K562 (cell line): Measurements from ENCODE around the gene CDK4. TPM values are rescaled to one million over a fixed set of nuclear protein-coding genes. Genes with fewer than 3 reads are reported as not detected.
A peak's percentile ranks its signal among the peaks of the same experiment; 100 is the strongest.

Experiments
- CBFB ChIP-seq: sonication (generic); formaldehyde crosslinking; IDR thresholded peaks from 2 replicates; pipeline ENCODE4 v1.4.0; 2020; ENCODE audit warnings: mild to moderate bottlenecking, missing genetic modification reagents
- CLOCK ChIP-seq: fragments of 250-450 bp; sonication (Bioruptor Pico); IDR thresholded peaks from 2 replicates; pipeline ENCODE4 v1.4.0; 2020; ENCODE audit warnings: mild to moderate bottlenecking, moderate library complexity, borderline replicate concordance
- CTCF ChIP-seq, 3 experiments: IDR thresholded peaks in 2 of 3; conservative IDR thresholded peaks in 1 of 3; 2 replicates each; pipeline ENCODE4 v1.5.1; 2011 to 2012; ENCODE audit warnings: low read length in 3 of 3, mild to moderate bottlenecking in 3 of 3, control low read depth in 2 of 3, improper control_type of control experiment in 1 of 3, inconsistent platforms in 1 of 3, low read depth in 1 of 3, mixed read lengths in 1 of 3, moderate library complexity in 1 of 3; ENCODE audit not compliant: insufficient read depth in 2 of 3
- DMBX1 ChIP-seq: fragments of 250-450 bp; sonication (Bioruptor Pico); IDR thresholded peaks from 2 replicates; pipeline ENCODE4 v1.8.0; 2022; ENCODE audit warnings: inconsistent platforms, mild to moderate bottlenecking, moderate library complexity, borderline replicate concordance
- HMBOX1 ChIP-seq: sonication (generic); IDR thresholded peaks from 2 replicates; pipeline ENCODE4 v1.6.1; 2016
- KDM2B ChIP-seq: fragments of 250-450 bp; sonication (Bioruptor Pico); IDR thresholded peaks from 2 replicates; pipeline ENCODE4 v1.8.0; 2021; ENCODE audit warnings: mild to moderate bottlenecking, moderate library complexity
- MTA1 ChIP-seq: fragments of 450-650 bp; IDR thresholded peaks from 2 replicates; pipeline ENCODE4 v1.6.1; 2017; ENCODE audit warnings: borderline replicate concordance
- NCOA1 ChIP-seq: fragments of 450-650 bp; IDR thresholded peaks from 2 replicates; pipeline ENCODE4 v1.6.1; 2016; ENCODE audit warnings: low read depth
- RAD21 ChIP-seq, 2 experiments: fragments of 250-450 bp in 1 of 2; fragments of 450-650 bp in 1 of 2; sonication (Bioruptor Pico) in 1 of 2; formaldehyde crosslinking in 1 of 2; IDR thresholded peaks in 1 of 2; conservative IDR thresholded peaks in 1 of 2; 2 replicates each; pipeline versions ENCODE4 v1.4.0 to v1.8.0; 2020 to 2022; ENCODE audit warnings: mild to moderate bottlenecking in 2 of 2, moderate library complexity in 1 of 2
- RCOR1 ChIP-seq, 2 experiments: IDR thresholded peaks; 2 replicates each; pipeline ENCODE4 v1.6.1; 2012; ENCODE audit warnings: low read depth in 2 of 2, low read length in 2 of 2, borderline replicate concordance in 1 of 2, improper control_type of control experiment in 1 of 2
- SNIP1 ChIP-seq: fragments of 450-650 bp; IDR thresholded peaks from 2 replicates; pipeline ENCODE4 v1.7.1; 2017; ENCODE audit warnings: low read depth, mild to moderate bottlenecking
- SRSF7 ChIP-seq: fragments of 200-400 bp; formaldehyde crosslinking; optimal IDR thresholded peaks from 2 replicates; pipeline ENCODE3; 2017; ENCODE audit warnings: mild to moderate bottlenecking, low read depth, low read length
- ZBTB17 ChIP-seq: fragments of 450-650 bp; formaldehyde crosslinking; IDR thresholded peaks from 2 replicates; pipeline ENCODE4 v1.4.0; 2020; ENCODE audit warnings: mild to moderate bottlenecking
- ZNF766 ChIP-seq: fragments of 200-800 bp; sonication (Bioruptor generic); conservative IDR thresholded peaks from 2 replicates; pipeline ENCODE4 v1.6.1; 2016; ENCODE audit warnings: missing genetic modification characterization, missing compliant biosample characterization
- ZZZ3 ChIP-seq: fragments of 450-650 bp; IDR thresholded peaks from 2 replicates; pipeline ENCODE4 v1.6.1; 2016; ENCODE audit warnings: antibody characterized with exemption, mild to moderate bottlenecking, moderate library complexity
- polyA plus RNA-seq, 8 experiments: library from polyadenylated mRNA; depleted of rRNA in 4 of 8; stranded (reverse) in 5 of 8; unstranded in 3 of 8; fragments of >200 nt; fragmentation: Nextera tagmentation in 2 of 8; fragmentation: Illumina TruSeq in 1 of 8; extraction: Ambion mirVana in 2 of 8; extraction: Trizol in 1 of 8; gene quantifications; 2 replicates each; pipeline versions ENCODE4 v1.2.1 to v1.2.3, GENCODE V29; 2011 to 2014; ENCODE audit warnings: inconsistent platforms in 1 of 8, missing spikeins in 1 of 8
- total RNA-seq, 7 experiments: library from RNA; depleted of rRNA in 6 of 7; stranded (reverse); fragments of >200 nt in 6 of 7; fragmentation: Illumina TruSeq in 2 of 7; extraction: Trizol in 2 of 7; gene quantifications; 2 replicates each; pipeline versions ENCODE4 v1.2.1 to v1.2.3, GENCODE V29; 2011 to 2021; ENCODE audit warnings: low replicate concordance in 1 of 7
- TF ChIP-seq, protein P1 (sequence below): fragments of 450-650 bp; IDR thresholded peaks from 2 replicates; pipeline ENCODE4 v1.6.1; 2016; ENCODE audit warnings: missing biosample characterization, missing genetic modification characterization
- TF ChIP-seq, protein P2 (sequence below): fragments of 450-650 bp; IDR thresholded peaks from 2 replicates; pipeline ENCODE4 v1.7.0; 2016; ENCODE audit warnings: borderline replicate concordance

Gene CDK4
- total and polyA plus RNA-seq, 9 of the 15 experiments (the other 6 are each of a cell fraction or from before 2014, with no cell fraction given), result 37.8 to 436 (median 238) TPM

DNA sequence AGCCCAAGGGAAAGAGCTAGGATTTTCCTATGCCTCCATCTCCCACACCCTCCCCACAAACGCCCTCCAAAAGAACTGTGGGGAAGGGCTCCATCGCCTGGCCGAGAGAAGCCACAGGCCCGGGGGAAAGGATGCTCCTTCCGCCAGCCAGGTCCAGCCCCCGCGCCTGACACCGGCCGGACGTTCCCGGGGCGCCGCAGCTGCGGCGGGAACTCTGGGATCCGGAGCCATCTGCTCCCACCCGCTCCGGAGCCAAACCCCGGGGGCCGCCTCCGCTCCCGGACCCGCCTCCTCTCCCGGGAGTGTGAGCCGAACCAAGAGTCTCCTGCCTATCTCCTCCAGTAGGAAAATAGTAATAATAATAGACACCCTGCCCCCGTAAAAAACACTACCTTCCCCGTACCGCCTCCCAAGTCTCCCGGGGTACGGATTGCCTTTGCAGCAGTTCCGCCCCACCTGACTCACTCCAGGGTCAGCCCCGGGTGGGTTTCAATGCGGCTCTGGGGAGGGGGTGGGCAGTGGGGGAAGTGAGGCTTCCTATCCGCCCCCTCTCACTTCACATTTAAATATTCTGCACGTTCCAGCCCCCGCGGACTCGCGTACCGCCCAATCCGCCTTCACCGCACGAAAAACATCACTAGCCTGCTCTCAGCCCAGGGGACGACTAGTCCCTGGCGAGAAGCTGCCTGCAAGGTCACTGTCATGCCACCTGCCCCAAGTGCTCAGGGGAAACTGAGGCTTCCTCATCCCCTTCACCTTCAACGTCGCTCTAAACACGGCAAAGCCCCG lies 16.0 kb downstream of the CDK4 start (continued):
- no peak for TF ChIP-seq CLOCK (CRISPR knock-in tag)
- TF ChIP-seq SRSF7, result no peak
- peak in 1 of 2 experiments; percentile 94; a peak in 2 of 4 replicates for TF ChIP-seq RCOR1 (IDR thresholded peaks at IDR 0.05; ENCODE audit: borderline replicate concordance in 1 of 2, low read depth in 2 of 2, low read length in 2 of 2)
- peak; percentile 71 to 79 (median 79) for TF ChIP-seq CTCF (IDR thresholded peaks at IDR 0.05 in 2 of 3, conservative IDR thresholded peaks at IDR 0.05 in 1 of 3; ENCODE audit: insufficient read depth in 2 of 3, low read depth in 1 of 3, low read length in 3 of 3)
- TF ChIP-seq, protein P1, sequence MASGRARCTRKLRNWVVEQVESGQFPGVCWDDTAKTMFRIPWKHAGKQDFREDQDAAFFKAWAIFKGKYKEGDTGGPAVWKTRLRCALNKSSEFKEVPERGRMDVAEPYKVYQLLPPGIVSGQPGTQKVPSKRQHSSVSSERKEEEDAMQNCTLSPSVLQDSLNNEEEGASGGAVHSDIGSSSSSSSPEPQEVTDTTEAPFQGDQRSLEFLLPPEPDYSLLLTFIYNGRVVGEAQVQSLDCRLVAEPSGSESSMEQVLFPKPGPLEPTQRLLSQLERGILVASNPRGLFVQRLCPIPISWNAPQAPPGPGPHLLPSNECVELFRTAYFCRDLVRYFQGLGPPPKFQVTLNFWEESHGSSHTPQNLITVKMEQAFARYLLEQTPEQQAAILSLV (tag), result no peak
- peak; percentile 89; the same call in 1 of the 2 replicates for TF ChIP-seq ZZZ3
- TF ChIP-seq NCOA1, result no peak
- TF ChIP-seq KDM2B (CRISPR knock-in tag), result no peak
- no peak for TF ChIP-seq SNIP1
- no peak for TF ChIP-seq ZBTB17
- TF ChIP-seq MTA1, result no peak
- TF ChIP-seq, protein P2, sequence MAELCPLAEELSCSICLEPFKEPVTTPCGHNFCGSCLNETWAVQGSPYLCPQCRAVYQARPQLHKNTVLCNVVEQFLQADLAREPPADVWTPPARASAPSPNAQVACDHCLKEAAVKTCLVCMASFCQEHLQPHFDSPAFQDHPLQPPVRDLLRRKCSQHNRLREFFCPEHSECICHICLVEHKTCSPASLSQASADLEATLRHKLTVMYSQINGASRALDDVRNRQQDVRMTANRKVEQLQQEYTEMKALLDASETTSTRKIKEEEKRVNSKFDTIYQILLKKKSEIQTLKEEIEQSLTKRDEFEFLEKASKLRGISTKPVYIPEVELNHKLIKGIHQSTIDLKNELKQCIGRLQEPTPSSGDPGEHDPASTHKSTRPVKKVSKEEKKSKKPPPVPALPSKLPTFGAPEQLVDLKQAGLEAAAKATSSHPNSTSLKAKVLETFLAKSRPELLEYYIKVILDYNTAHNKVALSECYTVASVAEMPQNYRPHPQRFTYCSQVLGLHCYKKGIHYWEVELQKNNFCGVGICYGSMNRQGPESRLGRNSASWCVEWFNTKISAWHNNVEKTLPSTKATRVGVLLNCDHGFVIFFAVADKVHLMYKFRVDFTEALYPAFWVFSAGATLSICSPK, result no peak
- no peak for TF ChIP-seq ZNF766 (CRISPR knock-in tag)
- TF ChIP-seq DMBX1 (CRISPR knock-in tag), result no peak
- 0 out of 2 replicates have a peak, but pooled peaks have one; percentile 40 for TF ChIP-seq HMBOX1
- TF ChIP-seq CBFB (CRISPR knock-in tag), result no peak
- TF ChIP-seq RAD21 (CRISPR knock-in tag; conservative IDR thresholded peaks at IDR 0.05 in 1 of 2, IDR thresholded peaks at IDR 0.05 in 1 of 2), result peak; percentile 66 to 78
